DMS 273 treated with DMSO at 0.1 percent for 48 hours (cell line): Measurements from ENCODE around the gene INPP5A.

Experiments
- DNase-seq: peaks from one replicate; lab custom pipeline; 2025; lab: John Stamatoyannopoulos, UW

INPP5A gene

GRCh38 chr10:132536241-132536876 lies 1.2 kb upstream of the INPP5A start:
- DNase-seq: no peak

GRCh38 chr10:132536877-132537683 lies 507 bp upstream of the INPP5A start:
- DNase-seq: peak; percentile 82

GRCh38 chr10:132538031-132538789 lies 623 bp downstream of the INPP5A start:
- DNase-seq: no peak

- DNase-seq: no peak
Observed at GRCh38 chr10:132538790-132539421, 1.3 kb downstream of the INPP5A start.

- no peak for DNase-seq
Observed at GRCh38 chr10:132539431-132539839, 1.8 kb downstream of the INPP5A start.

GRCh38 chr10:132539894-132540293 lies 2.3 kb downstream of the INPP5A start:
- no peak for DNase-seq

GRCh38 chr10:132540456-132540855 lies 2.9 kb downstream of the INPP5A start:
- no peak for DNase-seq

- no peak for DNase-seq
Observed at GRCh38 chr10:132541129-132541528, 3.5 kb downstream of the INPP5A start.

GRCh38 chr10:132541601-132542011 lies 4.0 kb downstream of the INPP5A start:
- no peak for DNase-seq

- no peak for DNase-seq
Observed at GRCh38 chr10:132542086-132542775, 4.6 kb downstream of the INPP5A start.

GRCh38 chr10:132542819-132543218 lies 5.2 kb downstream of the INPP5A start:
- no peak for DNase-seq

GRCh38 chr10:132543916-132544743 lies 6.5 kb downstream of the INPP5A start:
- no peak for DNase-seq

- DNase-seq: no peak
Observed at GRCh38 chr10:132544744-132545658, 7.4 kb downstream of the INPP5A start.

- no peak for DNase-seq
Observed at GRCh38 chr10:132545659-132546367, 8.2 kb downstream of the INPP5A start.

- DNase-seq: no peak
Observed at GRCh38 chr10:132546567-132547420, 9.2 kb downstream of the INPP5A start.

GRCh38 chr10:132547421-132547861 lies 9.9 kb downstream of the INPP5A start:
- no peak for DNase-seq

GRCh38 chr10:132548106-132548823 lies 10.7 kb downstream of the INPP5A start:
- no peak for DNase-seq
